Adrenal gland (tissue), 5 donors: ENCODE data around the gene LRRC71.

Experiments used
- POLR2A ChIP-seq, 2 donors: fragments of 450-650 bp; IDR thresholded peaks; one replicate each; pipeline ENCODE4 v1.6.1; 2017; ENCODE audit warnings: antibody characterized with exemption in 2 of 2, mild to moderate bottlenecking in 2 of 2, moderate library complexity in 1 of 2
- TF ChIP-seq, protein P1 (sequence below), 6 experiments: fragments of 450-650 bp in 4 of 6; fragments of 200-600 bp in 2 of 6; sonication (generic) in 1 of 6; IDR thresholded peaks; 1 replicate in 5 of 6; 2 replicates in 1 of 6; pipeline versions ENCODE4 v1.5.1 to v1.8.0; 2016 to 2021; ENCODE audit warnings: antibody characterized with exemption in 6 of 6, mild to moderate bottlenecking in 2 of 6, moderate library complexity in 1 of 6
- donor health status: DM: no; HTN: no; CAD: no.

DNA sequence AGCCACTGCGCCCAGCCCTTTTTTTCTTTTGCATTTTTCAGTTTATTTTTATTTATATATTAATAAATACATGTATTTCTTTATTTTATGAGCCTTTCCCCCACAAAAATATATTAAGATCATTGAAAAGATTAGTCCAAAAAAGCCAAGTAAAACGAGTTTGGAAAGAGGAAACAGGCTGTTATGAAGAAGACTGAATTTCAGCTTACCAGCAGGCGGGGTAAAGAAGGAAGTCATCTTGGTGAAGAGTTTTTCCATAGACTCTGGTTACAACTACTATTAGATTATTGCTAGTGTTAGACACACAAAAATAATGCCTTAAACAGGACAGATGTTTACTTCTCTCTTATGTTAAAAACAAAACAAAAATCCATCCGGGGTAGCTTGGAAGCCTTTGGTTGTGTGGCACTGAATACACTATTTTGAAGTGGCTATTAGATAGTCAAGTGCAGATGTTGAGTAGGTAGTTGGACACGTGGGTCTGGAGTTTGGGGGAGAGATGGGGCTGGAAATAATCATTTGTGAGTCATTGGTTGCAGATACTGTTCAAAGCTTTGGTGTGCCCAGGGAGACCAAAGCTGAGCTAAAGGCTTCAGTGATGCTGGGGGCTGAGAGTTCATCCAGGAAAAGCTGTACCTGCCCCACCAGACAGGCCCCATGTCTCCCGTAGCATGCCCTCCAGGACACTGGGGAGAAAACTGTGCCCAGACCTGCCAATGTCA, 8.7 kb upstream of the LRRC71 start:
- TF ChIP-seq, protein P1, sequence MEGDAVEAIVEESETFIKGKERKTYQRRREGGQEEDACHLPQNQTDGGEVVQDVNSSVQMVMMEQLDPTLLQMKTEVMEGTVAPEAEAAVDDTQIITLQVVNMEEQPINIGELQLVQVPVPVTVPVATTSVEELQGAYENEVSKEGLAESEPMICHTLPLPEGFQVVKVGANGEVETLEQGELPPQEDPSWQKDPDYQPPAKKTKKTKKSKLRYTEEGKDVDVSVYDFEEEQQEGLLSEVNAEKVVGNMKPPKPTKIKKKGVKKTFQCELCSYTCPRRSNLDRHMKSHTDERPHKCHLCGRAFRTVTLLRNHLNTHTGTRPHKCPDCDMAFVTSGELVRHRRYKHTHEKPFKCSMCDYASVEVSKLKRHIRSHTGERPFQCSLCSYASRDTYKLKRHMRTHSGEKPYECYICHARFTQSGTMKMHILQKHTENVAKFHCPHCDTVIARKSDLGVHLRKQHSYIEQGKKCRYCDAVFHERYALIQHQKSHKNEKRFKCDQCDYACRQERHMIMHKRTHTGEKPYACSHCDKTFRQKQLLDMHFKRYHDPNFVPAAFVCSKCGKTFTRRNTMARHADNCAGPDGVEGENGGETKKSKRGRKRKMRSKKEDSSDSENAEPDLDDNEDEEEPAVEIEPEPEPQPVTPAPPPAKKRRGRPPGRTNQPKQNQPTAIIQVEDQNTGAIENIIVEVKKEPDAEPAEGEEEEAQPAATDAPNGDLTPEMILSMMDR (IDR thresholded peaks at IDR 0.05), result no peak
- TF ChIP-seq POLR2A (IDR thresholded peaks at IDR 0.05), result no peak
